Stimulated activated CD4-positive, alpha-beta T cell treated with anti-CD3 and anti-CD28 coated beads, Interleukin-15, amount 100 ng/mL, for 48 hours (primary cell): ENCODE measurements around the gene SHC4.
"Not testable (repeated sequence)": the region's sequence is repeated elsewhere in the genome, so short reads cannot be mapped to it uniquely, and the experiment has no call there.

ENCODE experiments used
- DNase-seq, 2 donors: peaks; one replicate each; pipeline ENCODE4 v3.0.0-alpha.2; 2020; ENCODE audit warnings: low read depth in 2 of 2

SHC4 gene

DNA sequence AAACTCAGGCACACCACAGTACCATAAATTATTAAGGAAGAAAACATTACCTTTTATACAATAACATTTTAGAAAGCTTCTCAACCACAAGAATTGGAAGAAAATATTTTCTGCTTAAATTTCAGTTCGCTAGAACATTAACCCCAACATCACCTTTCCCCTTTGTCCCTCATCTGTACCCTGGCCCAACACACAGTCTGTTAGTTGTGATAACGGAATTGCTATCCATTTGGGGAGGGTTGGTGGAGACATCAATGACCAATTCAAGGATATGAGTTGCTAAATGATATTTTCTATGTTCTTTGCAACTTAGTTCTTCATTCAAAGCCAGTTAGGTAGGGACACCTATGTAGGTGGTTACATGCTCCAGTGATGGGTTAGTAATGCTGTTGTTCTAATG is 80.0 kb downstream of the SHC4 start:
- DNase-seq: no peak

DNA sequence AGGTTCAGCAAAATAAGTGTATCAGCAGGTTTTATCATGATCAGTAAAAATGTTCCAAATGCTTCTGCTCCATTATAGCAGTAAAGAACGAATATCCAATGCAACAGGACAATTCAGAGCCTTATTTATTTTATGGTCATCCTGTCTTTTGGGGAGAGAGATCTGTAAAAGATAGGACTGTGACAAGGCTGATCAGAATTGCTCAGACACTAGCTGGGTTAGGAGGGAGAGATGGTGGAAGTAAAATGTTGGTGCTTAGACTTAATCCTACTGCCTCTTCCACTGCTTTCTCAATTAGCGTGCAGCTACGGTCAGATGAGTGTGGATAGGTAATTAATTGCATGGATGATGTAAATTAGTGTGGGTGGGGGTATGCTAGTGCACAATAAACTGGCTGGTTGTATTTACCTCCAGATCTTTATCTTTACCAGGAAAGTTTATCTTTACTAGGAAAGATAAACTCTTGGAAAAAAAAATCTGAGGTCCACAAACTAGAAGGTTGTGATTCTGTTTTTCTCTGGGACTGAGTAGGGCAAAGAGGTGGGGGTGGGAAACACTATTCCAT is 83.6 kb downstream of the SHC4 start:
- no peak for DNase-seq

DNA sequence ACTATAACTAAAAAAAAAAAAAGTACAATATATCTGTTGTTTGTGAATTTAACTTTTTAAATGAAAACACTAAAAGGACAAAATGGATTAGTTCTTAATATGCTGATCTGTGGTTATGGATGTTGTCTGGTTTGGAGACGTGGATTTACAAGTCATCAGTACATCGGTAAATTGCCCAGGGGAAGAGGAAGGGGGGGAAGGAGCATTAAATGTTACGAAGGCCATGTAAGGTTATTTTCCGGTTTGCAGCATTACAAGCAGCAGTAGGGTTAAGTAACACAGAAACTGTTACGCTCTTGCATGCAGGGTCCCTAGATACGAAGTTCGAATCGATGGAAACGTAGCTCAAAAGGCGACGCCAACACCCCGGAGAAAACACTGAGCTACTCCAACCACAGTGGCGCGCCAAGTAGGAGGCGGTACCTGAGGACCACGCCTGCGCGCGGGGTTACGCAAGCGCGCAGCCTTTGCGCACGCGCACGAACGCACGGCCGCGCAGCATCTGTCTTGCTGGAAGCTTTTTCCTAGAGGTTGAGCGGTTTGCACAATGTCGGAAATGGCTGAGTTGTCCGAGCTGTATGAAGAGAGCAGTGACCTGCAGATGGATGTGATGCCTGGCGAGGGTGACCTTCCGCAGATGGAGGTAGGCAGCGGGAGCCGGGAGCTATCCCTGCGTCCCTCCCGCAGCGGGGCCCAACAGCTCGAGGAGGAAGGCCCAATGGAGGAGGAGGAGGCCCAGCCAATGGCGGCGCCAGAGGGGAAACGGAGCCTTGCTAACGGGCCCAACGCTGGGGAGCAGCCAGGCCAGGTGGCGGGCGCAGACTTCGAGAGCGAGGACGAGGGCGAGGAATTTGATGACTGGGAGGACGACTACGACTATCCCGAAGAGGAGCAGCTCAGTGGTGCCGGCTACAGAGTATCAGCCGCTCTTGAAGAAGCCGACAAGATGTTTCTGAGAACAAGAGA is 85.8 kb downstream of the SHC4 start, which contains the start of gene EID1:
EID1 (plus strand) TSS at position 505 of the 966 bp plus-strand sequence; CDS start at position 548, 43 bp downstream.
- DNase-seq: peak; percentile 87 to 89

- no peak for DNase-seq
These were observed 87.7 kb downstream of the SHC4 start for GRCh38 chr15:48876057-48876456.

DNA sequence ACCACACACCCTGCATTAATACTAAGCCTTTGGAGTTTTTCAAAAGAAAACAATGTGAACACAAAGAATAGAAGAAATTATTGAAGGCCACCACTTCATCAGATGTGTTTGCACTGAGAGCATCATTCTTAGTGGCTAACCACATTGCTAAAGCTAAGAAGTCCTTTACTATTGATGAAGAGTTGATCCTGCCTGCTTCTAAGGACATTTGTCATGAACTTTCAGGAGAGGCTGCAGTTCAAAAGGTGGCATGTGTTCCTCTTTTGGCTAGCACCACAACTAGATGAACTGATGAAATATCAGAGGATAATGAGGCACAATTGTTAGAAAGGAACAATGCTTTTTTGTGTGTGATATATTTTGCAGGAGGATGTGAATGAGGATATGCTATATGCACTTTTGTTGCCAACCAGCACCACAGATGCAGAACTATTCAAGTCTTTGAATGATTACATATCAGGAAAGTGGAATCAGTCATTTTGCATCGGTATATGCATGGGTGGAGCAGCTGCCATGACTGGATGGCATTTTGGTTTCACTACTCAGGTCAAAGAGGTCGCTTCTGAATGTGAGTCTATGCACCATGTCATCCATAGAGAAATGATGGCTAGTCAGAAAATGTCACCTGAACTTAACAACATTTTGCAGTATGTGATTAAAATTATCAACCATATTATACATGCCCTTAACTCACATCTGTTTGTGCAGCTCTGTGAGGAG is 88.3 kb downstream of the SHC4 start:
- no peak for DNase-seq

- no peak for DNase-seq
These were observed 91.1 kb downstream of the SHC4 start for GRCh38 chr15:48872632-48873031.

DNA sequence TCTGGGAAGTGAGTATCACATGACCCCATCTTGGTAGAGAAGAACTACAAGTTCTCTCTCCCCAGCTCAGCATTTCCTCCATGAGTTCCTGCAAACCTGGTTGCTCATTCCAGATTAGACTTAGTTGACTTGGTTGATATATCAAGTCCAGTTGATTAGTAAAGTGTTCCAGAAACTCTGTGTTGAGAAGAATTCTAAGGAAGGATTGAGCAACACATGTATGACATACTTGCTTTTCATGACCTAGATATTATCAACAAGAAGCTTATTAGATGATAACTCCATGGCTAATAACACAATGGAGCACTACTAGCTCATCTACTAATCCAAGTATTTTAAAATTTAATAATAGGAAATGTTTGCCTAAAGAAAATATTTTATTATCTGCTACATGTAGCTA is 92.2 kb downstream of the SHC4 start:
- DNase-seq: no peak

DNA sequence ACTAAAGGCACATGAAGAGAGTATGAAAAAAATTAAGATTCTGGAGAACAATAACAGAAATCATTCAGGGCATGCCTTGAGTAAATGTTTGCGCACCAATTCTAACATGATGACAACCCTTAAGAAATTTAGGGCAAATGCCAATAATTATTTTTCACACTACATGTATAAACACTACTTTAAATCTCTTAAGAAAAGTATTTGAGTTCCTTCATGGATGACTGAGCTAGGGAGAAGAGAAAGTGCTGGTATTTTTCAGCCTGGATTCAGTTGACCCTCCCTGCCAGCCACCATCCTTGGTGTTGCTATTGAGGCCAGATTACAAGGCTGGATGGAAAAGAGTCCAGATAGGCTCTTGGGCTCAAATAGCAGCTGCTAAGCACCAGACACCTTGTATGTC is 93.8 kb downstream of the SHC4 start:
- DNase-seq: no peak

GRCh38 chr15:48868536-48868935 is 95.2 kb downstream of the SHC4 start:
- no peak for DNase-seq

GRCh38 chr15:48868023-48868422 is 95.7 kb downstream of the SHC4 start:
- no peak for DNase-seq

DNA sequence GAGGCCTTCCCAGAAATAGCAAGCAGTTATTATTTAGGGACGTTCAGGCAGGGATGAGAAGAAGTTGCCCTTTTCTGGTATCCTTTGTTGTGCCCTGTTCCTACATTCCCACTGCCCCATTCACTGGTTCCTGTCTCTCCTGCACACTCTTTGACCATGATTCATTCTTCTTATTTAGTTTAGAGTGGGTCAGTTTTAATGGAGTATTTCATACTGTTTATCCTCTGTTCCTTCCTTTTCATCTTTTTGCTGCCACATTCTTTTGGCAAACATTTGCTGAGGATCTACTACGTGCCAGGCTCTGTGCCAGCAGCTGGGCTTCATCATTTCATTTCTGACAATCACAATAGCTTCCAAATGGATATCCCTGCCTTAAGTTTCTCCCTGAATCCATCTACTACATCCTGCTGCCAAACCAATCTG is 97.6 kb downstream of the SHC4 start:
- DNase-seq: no peak

DNA sequence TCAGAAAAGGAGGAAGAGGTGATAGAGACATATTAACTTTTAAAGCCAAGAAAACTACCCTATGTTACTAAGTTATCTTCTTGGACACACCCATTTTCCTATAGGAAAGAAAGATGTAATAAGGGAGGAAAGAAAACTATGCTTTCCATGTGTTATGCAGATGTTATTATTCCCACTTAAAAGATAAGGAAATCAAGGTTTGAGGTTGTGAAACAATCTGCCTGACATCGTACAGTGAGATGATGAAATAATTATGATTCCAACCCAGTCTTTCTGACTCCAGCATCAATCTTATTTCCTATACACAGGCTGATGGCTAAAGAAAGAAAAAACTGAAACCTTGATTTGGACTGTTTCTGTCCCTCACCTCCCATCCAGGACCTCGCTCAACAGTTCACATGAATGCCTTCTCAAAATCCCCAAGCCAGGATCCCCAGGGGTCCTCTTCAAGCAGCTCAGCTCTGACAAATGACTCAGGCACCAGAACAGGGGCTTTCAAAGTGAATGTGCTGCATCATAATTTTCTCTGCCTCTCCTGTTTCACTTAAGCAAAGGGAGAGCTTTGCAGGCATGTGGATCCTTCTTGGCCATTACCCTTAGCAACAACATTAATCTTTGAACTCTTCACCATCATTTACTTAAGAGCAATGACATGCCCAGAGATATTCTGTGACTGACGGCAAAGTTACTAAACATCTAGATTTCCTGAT is 98.2 kb downstream of the SHC4 start:
- DNase-seq: no peak

DNA sequence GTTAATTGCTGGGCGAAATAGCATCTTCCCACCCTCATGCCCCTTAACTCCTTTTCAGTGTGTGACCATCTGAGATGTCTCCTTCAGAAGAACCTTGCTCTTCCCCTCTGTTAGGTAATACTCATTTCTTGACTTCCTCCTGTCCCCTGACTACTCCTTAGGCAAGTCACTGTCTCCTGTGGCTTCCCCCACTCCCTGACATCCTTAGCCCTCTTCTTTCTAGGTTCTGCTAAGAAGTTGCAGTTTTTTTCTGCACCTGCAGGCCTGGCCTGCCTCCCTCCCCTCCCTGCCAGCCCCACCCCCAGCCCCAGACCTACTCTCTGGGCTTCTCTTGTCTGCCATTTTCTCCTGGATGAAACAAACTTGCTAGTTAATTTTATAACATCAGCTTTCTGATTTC is 101.0 kb downstream of the SHC4 start:
- no peak for DNase-seq

DNA sequence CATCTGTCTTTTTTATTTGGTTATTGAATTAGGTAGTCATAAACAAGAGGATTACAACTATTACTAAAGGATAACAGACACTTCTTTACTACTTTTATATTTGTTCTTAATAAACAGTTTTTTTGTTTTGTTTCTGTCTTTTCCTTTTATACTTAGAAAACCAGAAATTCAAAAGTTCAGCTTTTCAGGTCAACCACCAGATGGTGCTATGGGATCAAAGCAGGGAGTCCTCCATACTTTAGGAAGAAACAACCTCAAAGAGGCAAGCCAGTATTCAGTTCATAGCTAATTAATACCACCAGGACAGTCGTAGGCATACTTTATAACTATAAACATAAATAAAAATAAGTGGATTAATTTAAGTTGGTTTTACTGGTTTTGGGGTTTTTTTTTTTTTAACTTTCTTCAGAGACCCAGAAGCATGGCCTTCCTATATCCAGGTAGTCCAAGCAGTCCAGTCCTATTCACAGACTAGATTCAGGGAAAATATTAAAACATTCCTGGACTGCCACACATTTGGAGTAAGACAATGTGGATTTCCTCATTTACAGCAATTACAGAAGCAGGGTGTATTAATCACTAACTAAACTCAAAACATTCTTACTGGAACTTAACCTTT is 101.8 kb downstream of the SHC4 start:
- DNase-seq: peak; percentile 15 to 22

- DNase-seq: no peak
These were observed 104.3 kb downstream of the SHC4 start for GRCh38 chr15:48859426-48859825.

- no peak for DNase-seq
These were observed 105.3 kb downstream of the SHC4 start for GRCh38 chr15:48858401-48858800.

DNA sequence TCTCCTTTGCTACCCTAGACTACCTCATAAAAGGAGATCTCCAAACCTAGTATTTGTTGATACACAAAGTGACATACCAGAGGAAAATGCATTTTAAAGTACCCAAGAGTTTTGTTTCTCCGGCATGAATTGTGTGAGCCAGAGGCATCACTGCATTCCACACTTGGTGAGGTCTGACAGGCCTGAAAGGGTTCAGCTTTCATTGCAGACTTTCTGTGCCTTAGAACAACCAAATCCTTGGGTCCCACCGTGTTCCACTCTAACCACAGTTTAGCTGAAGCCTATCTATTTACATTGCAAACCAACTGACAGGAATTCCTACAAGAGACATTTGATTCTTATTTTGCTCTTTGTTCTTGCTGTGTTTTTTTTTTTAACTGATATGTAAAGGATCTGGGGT is 106.8 kb downstream of the SHC4 start:
- no peak for DNase-seq

DNA sequence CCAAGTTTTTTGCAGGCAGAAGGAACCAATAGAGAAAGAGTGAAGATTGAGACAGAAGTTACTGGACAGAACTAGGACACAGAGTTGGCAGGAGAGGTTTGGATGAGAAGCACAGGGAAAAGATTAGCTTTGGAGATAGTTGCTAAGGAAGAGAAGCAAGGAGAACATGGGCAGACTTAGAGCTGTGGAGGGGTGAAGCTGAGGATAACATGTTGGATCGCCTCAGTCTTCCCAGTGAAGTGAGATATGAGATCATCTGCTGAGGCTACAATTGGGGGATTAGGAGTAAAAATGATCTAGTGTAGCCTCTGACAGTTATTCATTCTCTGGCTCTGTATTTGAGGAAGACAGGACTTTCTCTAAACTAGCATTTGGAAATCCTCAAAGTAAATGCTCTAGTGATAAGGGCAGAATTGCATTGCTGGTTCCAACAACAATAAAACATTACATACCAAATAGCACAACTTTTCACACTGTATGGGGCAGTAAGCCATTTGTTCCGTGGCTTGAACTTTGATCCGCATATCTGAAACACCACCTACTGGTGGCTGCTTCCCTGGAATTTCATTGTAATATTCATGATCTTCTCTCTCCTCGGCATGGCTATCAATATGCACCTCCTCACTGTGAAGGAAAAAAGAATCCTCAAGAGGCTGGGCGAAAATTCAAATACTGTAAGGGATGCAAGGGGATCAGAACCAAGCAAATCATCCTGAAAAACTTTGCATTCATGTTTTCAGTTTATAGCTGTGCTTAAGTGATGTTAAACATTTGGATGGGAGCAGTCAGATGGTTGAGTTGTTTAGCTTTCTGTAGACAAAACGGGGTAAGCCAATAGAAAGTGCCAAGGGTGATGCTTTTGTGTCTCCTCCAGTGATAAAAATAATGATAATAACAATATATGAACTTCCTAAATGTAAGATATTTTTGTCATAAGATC is 107.9 kb downstream of the SHC4 start:
- no peak for DNase-seq

DNA sequence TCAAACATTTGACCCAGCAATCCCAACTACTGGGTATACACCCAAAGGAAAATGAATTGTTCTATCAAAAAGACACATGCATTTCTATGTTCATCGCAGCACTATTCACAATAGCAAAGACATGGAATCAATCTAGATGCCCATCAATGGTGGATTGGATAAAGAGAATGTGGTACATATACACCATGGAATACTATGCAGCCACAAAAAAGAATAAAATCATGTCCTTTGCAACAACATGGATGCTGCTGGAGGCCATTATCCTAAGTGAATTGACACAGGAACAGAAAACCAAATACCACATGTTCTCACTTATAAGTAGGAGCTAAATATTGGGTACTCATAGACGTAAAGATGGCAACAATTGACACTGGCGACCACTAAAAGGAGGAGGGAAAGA is 109.3 kb downstream of the SHC4 start:
- not testable (repeated sequence) for DNase-seq

- no peak for DNase-seq
These were observed 111.8 kb downstream of the SHC4 start for GRCh38 chr15:48851956-48852355.
